Stimulated activated CD4-positive, alpha-beta T cell treated with anti-CD3 and anti-CD28 coated beads, TNF-alpha, amount 100 ng/mL, for 48 hours (primary cell): ENCODE measurements around the gene PPP1R1B.

Experiments used
- DNase-seq, 3 donors: peaks; one replicate each; pipeline ENCODE4 v3.0.0-alpha.2; 2020; ENCODE audit warnings: low read depth in 3 of 3

Gene PPP1R1B

DNA sequence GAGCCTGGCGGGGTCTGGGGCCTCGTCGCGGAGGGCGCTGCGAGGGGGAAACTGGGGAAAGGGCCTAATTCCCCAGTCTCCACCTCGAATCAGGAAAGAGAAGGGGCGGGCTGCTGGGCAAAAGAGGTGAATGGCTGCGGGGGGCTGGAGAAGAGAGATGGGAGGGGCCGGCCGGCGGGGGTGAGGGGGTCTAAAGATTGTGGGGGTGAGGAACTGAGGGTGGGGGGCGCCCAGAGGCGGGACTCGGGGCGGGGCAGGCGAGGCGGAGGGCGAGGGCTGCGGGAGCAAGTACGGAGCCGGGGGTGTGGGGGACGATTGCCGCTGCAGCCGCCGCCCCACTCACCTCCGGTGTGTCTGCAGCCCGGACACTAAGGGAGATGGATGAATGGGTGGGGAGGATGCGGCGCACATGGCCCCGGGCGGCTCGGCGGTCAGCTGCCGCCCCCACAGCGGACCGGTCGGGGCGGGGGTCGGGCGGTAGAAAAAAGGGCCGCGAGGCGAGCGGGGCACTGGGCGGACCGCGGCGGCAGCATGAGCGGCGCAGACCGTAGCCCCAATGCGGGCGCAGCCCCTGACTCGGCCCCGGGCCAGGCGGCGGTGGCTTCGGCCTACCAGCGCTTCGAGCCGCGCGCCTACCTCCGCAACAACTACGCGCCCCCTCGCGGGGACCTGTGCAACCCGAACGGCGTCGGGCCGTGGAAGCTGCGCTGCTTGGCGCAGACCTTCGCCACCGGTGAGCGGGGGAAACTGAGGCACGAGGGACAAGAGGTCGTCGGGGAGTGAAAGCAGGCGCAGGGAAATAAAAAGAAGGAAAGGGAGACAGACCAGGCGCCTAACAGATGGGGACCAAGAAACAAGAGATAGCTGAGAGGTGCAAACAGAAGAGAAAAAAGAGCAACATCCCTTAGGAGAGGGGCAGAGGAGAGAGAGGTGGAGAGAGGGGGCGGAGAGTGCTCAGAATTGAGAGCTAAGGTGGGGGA is 41.5 kb downstream of the PPP1R1B start, which contains the start of gene PNMT:
TSS of gene PNMT (plus strand) at position 509 of the 980 bp plus-strand sequence. CDS start at position 532, 23 bp downstream.
- peak; percentile 42 to 60 (median 53) for DNase-seq

DNA sequence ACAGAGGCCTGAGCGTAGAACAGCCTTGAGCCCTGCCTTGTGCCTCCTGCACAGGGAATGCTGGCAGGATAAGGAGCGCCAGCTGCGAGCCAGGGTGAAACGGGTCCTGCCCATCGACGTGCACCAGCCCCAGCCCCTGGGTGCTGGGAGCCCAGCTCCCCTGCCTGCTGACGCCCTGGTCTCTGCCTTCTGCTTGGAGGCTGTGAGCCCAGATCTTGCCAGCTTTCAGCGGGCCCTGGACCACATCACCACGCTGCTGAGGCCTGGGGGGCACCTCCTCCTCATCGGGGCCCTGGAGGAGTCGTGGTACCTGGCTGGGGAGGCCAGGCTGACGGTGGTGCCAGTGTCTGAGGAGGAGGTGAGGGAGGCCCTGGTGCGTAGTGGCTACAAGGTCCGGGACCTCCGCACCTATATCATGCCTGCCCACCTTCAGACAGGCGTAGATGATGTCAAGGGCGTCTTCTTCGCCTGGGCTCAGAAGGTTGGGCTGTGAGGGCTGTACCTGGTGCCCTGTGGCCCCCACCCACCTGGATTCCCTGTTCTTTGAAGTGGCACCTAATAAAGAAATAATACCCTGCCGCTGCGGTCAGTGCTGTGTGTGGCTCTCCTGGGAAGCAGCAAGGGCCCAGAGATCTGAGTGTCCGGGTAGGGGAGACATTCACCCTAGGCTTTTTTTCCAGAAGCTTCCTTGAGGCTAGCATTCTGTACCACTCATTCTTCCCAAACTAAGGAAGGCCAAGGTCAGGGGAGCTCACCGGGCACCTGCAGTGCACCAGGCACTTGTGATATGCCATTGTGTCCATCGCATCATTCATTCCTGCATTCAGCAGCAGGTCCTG is 43.4 kb downstream of the PPP1R1B start:
- DNase-seq, result no peak

DNA sequence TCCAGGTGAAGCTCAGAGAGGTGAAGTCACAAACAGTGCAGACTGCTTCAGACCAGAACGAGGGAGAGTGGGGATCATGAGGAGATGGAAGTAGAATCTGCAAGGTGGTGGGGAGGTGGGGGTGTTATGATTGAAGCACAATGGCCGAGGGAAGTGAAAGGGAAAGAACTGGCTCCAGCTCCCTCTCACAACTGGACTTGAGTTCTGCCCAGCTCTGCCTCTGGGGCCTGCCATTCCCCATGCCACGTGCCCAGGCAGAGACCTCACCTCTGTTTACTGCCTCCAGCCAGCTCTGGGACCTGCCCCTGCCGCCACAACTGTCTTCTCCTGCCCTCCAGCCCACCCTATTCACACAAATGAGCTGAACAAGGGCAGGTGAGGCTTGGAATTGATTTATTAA is 44.0 kb downstream of the PPP1R1B start:
- no peak for DNase-seq

GRCh38 chr17:39671651-39672521 is 45.1 kb downstream of the PPP1R1B start:
- DNase-seq, result no peak

DNA sequence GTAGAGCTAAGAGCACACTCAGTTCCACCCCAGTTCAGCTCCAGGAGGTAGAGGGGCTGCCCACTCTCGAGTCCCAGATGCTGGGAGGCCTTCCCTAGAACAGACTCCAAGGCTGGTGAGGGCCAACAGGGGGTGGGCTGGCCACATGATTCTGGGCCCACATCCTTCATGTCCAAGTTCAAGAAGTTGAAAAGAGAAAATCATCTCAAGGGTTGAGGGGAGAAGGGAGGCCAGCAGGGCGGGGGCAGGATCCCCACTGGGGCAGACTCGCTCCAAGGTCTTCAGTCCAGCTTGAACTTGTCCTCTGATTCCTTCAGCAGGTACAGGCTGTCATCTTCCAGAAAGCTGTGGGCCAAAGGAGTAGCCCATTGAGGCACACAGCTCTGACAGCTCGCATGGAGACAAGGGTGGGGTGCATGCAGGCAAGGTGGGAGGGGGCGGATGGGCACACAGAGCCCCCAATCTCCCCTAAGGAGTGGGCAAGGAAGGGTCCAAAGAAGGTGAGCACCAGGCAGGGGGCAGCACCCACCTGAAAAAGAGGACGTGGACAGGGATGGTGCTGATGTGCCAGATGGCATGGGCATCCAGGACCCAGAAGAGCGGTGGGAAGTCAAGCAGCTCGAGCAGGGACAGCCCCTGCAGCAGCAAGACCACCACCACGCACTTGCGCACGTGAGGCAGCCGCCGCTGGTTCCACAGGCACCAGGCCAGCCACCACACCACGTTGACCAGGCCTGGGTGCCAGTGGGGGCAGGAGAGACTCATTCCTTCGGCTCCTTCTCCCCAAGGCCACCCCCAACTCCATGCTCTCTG is 46.0 kb downstream of the PPP1R1B start:
- no peak for DNase-seq

DNA sequence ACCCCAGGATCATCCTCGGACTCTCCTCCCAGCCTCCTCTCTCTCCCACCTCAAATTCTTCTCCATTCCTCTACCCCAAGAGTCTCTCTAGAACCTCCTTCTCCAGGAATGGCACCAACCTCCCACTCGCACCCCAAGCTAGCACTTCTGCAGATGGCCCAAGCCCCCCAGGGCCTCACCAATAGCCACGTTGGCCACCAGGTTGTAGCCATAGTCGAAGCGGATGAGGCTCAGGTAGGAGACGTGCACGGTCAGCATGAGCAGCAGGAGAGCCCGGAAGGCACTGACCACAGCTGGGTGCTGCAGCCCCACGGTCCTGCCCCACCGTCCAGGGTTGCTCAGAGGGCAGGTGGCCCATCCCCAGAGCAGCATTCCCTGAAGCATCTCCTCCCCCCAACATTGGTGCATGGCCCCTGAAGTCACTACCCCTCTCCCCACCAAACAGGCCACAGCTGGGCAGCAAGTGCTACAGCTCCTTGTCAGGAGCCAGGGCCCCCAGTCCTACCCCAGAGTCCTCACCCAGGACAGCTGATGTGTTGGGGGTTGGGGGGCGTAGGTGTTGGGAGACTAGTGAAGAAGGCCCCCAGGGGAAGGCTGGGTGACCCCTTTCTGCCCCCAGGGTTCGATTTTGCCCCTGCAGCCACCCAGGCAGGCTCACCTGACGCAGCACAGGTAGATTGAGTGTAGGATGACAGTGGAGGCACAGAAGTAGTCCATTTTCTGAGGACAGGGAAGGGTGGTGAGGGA is 46.8 kb downstream of the PPP1R1B start:
- DNase-seq, result no peak

- no peak for DNase-seq
Observed at GRCh38 chr17:39674179-39674578, 47.4 kb downstream of the PPP1R1B start.

DNA sequence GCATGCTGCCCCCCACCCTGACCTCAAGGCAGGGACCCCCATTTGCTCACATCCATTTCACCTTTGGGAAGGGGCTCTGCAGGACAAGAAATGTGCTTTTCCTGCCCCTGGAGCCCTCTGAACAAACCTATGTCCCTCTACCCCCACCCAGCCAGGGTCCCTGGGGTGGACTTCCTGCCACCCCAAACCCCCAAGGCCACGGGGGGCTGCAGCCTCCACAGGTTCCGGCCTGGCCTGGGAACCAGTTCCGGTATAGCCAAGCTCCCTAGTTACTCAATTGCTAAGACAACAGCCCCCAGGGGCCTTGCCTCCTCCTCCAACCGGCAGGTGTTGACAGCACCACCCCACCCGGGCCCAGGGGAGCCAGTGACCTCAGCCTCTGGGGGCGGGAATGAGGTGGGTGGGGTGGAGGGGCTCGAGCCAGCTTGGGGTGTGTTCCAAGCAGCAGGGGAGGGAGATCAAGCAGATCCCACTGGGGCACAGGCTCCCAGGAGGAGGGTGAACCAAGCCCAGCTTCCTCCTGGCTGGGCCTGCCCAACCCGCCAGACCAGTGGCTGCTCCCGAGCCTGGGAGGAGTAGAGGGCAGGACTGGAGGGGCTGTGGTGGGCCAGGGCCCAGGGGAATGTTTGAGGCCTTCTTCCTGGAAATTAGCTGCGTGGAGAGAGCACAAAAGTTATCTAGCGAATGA is 48.1 kb downstream of the PPP1R1B start:
- DNase-seq, result no peak

DNA sequence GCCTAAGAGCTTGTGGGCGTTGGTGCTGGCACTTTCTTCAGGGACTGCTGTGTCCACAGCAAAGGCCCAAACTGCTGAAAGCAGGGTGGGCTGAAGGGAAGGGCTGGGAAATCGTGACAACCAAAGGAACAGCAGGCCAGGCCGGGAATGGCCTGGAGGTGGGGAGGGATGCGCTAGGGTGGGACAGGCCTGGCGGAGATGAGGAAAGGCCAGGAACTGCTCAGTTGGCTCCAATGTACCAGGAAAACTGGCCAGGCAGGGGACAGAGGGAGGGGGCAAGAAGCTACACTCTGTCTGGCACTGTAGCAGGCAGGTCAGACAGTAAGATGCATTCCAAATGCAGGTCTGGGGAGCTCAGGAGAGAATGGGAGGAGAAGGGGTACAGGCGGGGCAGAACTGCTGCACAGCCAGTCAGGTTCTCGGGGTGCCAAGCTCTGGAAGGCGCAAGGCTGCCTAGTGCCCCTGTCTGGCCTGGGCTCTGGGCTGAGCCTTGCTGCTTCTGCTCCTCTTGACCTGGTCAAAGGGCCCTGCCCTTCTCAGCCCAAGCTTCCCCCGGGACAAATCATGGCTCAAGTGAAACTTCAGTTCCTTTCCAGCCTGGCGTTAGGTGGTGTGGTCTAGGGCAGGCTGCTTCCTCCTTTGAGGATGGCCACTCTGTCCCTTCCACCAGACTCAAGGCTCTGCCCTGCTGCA is 48.8 kb downstream of the PPP1R1B start:
- DNase-seq, result no peak

DNA sequence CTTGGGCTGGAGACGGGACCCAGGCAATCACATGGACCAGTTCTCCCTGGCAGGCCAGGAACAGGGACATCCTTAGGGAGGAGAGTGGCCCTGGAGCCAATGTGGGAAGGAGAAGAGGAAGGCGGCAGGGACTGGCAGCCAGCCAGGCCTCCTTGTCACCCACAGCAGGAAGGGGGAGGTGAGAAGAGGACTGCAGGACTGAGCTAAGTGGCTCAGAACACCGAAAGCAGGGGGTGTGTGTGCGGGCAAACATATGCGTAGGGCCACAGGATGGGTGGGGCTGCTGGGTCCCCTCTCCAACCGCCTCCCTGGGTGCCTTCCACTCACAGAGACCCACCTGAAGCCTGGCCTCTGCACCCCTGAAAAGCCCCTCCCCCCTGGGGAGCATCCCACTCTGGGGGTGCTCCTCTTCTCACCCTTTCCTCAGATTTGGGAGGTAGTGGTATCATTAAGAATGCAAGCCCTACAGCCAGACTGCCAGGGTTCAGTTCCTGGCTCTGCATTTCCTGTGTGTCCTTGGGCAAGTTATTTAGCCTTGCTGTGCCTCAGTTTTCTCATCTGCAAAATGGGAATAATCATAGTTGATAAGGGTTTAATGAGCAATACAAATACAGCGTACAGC is 49.6 kb downstream of the PPP1R1B start:
- DNase-seq, result no peak

DNA sequence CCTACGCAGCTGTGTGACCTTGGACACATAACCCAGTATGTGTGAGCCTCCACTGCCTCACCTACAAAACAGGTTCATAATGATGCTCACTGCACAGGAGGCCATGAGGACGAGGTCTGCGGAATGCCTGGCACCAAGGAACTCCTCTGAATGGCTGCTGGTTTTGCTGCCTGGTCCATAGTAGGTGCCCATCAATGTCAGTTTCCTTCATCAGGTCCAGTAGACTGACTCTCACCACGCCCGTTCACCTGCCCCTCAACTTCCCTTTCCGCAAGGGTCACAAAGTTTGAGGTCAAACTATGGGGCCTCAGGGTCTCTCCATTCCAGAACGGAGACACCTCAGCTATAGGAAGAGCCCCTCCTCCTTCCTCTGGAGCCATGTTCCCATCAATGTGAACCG is 50.3 kb downstream of the PPP1R1B start:
- no peak for DNase-seq

GRCh38 chr17:39677542-39678339 is 51.0 kb downstream of the PPP1R1B start:
- DNase-seq, result no peak

- DNase-seq, result no peak
Observed at GRCh38 chr17:39678340-39679116, 51.8 kb downstream of the PPP1R1B start.

DNA sequence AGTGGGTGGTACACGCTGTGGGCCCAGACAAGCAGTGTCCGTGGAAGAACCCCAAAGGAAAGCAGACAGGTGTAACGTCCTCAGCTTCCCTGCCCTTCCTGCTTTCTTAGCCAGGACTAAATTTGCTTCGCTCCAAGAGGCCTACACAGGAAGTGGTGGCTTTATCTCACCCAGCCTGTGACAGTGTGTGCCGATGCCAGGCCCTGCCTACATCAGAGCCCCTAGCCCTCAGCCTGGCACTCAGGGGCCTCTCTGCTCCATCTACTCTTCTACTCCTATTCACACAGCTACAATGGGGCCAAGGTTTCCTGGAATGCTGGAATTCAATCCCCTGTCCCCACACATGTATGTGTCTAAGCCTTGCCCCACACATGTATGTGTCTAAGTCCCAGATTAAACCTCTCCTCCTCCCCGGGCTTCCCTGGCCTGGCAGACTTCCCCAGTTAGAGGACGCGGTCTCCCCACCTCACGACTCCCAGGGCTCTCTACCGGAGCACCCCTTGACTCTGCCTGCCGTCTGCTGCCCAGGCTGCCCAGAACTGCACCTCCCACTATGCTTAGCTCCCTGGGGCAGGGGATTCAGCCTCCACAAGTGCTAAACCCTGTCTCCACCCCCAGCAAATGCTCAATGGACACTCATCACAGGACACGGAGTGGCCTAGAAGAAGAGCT is 52.9 kb downstream of the PPP1R1B start:
- DNase-seq, result no peak

- no peak for DNase-seq
Observed at GRCh38 chr17:39683295-39683939, 56.7 kb downstream of the PPP1R1B start.
